Breast epithelium (tissue), 4 donors: ENCODE measurements around the gene FGD2. TPM values are rescaled to one million over a fixed set of nuclear protein-coding genes. Genes with fewer than 3 reads are reported as not detected.

Experiments
- DNase-seq, 2 donors: peaks; one replicate each; pipeline ENCODE4 v3.0.0-alpha.2; 2019; ENCODE audit warnings: low spot score in 2 of 2
- H3K27ac ChIP-seq, 2 donors: fragments of 200-600 bp; sonication (generic) in 1 of 2; one replicate each; pipeline ENCODE4 v1.5.1; 2016 to 2019; ENCODE audit warnings: mild to moderate bottlenecking in 1 of 2
- H3K27me3 ChIP-seq, 2 donors: fragments of 200-600 bp; sonication (generic) in 1 of 2; one replicate each; pipeline versions ENCODE4 v1.5.1 to v1.6.0; 2017 to 2019; ENCODE audit warnings: control low read depth in 1 of 2, mild to moderate bottlenecking in 1 of 2
- H3K36me3 ChIP-seq: fragments of 200-600 bp; one replicate; pipeline ENCODE4 v1.5.1; 2019
- H3K4me1 ChIP-seq, 2 donors: fragments of 200-600 bp; sonication (generic); one replicate each; pipeline ENCODE4 v1.5.1; 2016 to 2019; ENCODE audit warnings: control low read depth in 1 of 2
- H3K4me3 ChIP-seq, 3 donors: fragments of 200-600 bp; sonication (generic); 1 replicate in 2 of 3; 2 replicates in 1 of 3; pipeline ENCODE4 v1.5.1; 2016 to 2019; ENCODE audit warnings: mild to moderate bottlenecking in 3 of 3, moderate library complexity in 2 of 3
- H3K9me3 ChIP-seq, 2 donors: fragments of 200-600 bp; sonication (generic) in 1 of 2; one replicate each; pipeline ENCODE4 v1.5.1; 2016 to 2019; ENCODE audit warnings: control low read depth in 1 of 2
- CTCF ChIP-seq, 3 donors: fragments of 450-650 bp; IDR thresholded peaks; one replicate each; pipeline ENCODE4 v1.5.1; 2016 to 2017; ENCODE audit warnings: antibody characterized with exemption in 3 of 3, mild to moderate bottlenecking in 3 of 3, moderate library complexity in 3 of 3
- POLR2A ChIP-seq: fragments of 450-650 bp; IDR thresholded peaks from one replicate; pipeline ENCODE4 v1.6.1; 2016; ENCODE audit warnings: antibody characterized with exemption, mild to moderate bottlenecking, moderate library complexity
- POLR2AphosphoS5 ChIP-seq, 3 donors: sonication (generic); formaldehyde crosslinking; IDR thresholded peaks; one replicate each; pipeline ENCODE4 v1.6.1; 2017; ENCODE audit warnings: antibody characterized with exemption in 3 of 3
- intact Hi-C: fragments of 100-400 bp; cut with DNase I; formaldehyde crosslinking; loops from one replicate; pipeline ENCODE4 v1.15.1; 2023; ENCODE audit warnings: low total_unique reads
- total RNA-seq, 3 donors: library from RNA; depleted of rRNA; stranded (reverse); fragments of >200 nt; gene quantifications; one replicate each; pipeline ENCODE4 v1.1.0, GENCODE V29; 2016

FGD2 gene
- total RNA-seq, 3 donors from 2014 or later, result 11.5 to 51.4 (median 18.6) TPM

- H3K27ac ChIP-seq, result peak overlapping the region; percentile 72 to 85
- intact Hi-C loops, result no loop called here
Measured at GRCh38 chr6:37060195-37060559, 54.7 kb downstream of the FGD2 start.

GRCh38 chr6:37061157-37061804, 55.8 kb downstream of the FGD2 start:
- TF ChIP-seq POLR2AphosphoS5 (IDR thresholded peaks at IDR 0.05), result no peak
- TF ChIP-seq CTCF (IDR thresholded peaks at IDR 0.05), result no peak
- no peak for TF ChIP-seq POLR2A
- Histone ChIP-seq H3K27me3 (no peaks in the 10 kb centered on the region), H3K9me3 (no peaks in the 10 kb centered on the region), H3K27ac (no peak overlapping the region), H3K4me3 (no peak overlapping the region), H3K36me3 (no peaks in the 10 kb centered on the region), H3K4me1 (no peaks in the 10 kb centered on the region)
- intact Hi-C loops, result no loop called here
- DNase-seq, result no peak

More at GRCh38 chr6:37060195-37060559, 54.7 kb downstream of the FGD2 start:
- TF ChIP-seq POLR2AphosphoS5 (IDR thresholded peaks at IDR 0.05) (no peak), POLR2A (no peak), CTCF (IDR thresholded peaks at IDR 0.05) (no peak)
- H3K36me3 ChIP-seq, result no peaks in the 10 kb centered on the region
- H3K4me3 ChIP-seq, result no peak overlapping the region
- H3K4me1 ChIP-seq, result no peaks in the 10 kb centered on the region
- no peaks in the 10 kb centered on the region for H3K27me3 ChIP-seq
- no peak for DNase-seq
- no peaks in the 10 kb centered on the region for H3K9me3 ChIP-seq

- TF ChIP-seq POLR2AphosphoS5 (IDR thresholded peaks at IDR 0.05), result no peak
- no peak for TF ChIP-seq POLR2A
- no peak for TF ChIP-seq CTCF (IDR thresholded peaks at IDR 0.05)
- no peak overlapping the region for H3K4me3 ChIP-seq
- H3K27ac ChIP-seq, result no peak overlapping the region
- no peaks in the 10 kb centered on the region for H3K4me1 ChIP-seq
- no peaks in the 10 kb centered on the region for H3K27me3 ChIP-seq
- DNase-seq, result no peak
- H3K9me3 ChIP-seq, result no peaks in the 10 kb centered on the region
- intact Hi-C loops, result no loop called here
- H3K36me3 ChIP-seq, result no peaks in the 10 kb centered on the region
Measured at GRCh38 chr6:37062424-37062823, 57.0 kb downstream of the FGD2 start.

GRCh38 chr6:37068356-37069270, 63.2 kb downstream of the FGD2 start:
- H3K27me3 ChIP-seq, result no peaks in the 10 kb centered on the region
- H3K9me3 ChIP-seq, result no peaks in the 10 kb centered on the region
- H3K27ac ChIP-seq, result no peak overlapping the region
- H3K4me3 ChIP-seq, result no peak overlapping the region
- H3K36me3 ChIP-seq, result no peaks in the 10 kb centered on the region
- no peaks in the 10 kb centered on the region for H3K4me1 ChIP-seq
- TF ChIP-seq POLR2A, result no peak
- no peak for TF ChIP-seq POLR2AphosphoS5 (IDR thresholded peaks at IDR 0.05)
- TF ChIP-seq CTCF (IDR thresholded peaks at IDR 0.05), result no peak
- intact Hi-C loops, result no loop called here
- no peak for DNase-seq

- Histone ChIP-seq H3K27me3 (no peaks in the 10 kb centered on the region), H3K9me3 (no peaks in the 10 kb centered on the region), H3K27ac (no peak overlapping the region), H3K4me3 (no peak overlapping the region), H3K4me1 (no peaks in the 10 kb centered on the region), H3K36me3 (no peaks in the 10 kb centered on the region)
- DNase-seq, result no peak
- TF ChIP-seq POLR2A, result no peak
- TF ChIP-seq POLR2AphosphoS5 (IDR thresholded peaks at IDR 0.05), result no peak
- no peak for TF ChIP-seq CTCF (IDR thresholded peaks at IDR 0.05)
- intact Hi-C loops, result no loop called here
Measured at GRCh38 chr6:37069639-37070038, 64.2 kb downstream of the FGD2 start.
